K562 (cell line): ENCODE measurements around the gene FKBP3. TPM values are rescaled to one million over a fixed set of nuclear protein-coding genes. Genes with fewer than 3 reads are reported as not detected.

Experiments used
- ATF3 ChIP-seq, 2 experiments: fragments of 450-650 bp in 1 of 2; sonication (generic) in 1 of 2; formaldehyde crosslinking in 1 of 2; IDR thresholded peaks in 1 of 2; conservative IDR thresholded peaks in 1 of 2; 2 replicates each; pipeline versions ENCODE4 v1.6.1 to v1.8.1; 2016 to 2023; ENCODE audit warnings: mild to moderate bottlenecking in 2 of 2, moderate library complexity in 2 of 2, inconsistent platforms in 1 of 2, missing genetic modification reagents in 1 of 2
- CBX3 ChIP-seq, 2 experiments: IDR thresholded peaks; 1 replicate in 1 of 2; 2 replicates in 1 of 2; pipeline ENCODE4 v1.6.1; 2012; ENCODE audit warnings: inconsistent platforms in 2 of 2, low read length in 2 of 2, borderline replicate concordance in 1 of 2, control low read depth in 1 of 2
- CTBP1 ChIP-seq: fragments of 450-650 bp; IDR thresholded peaks from 2 replicates; pipeline ENCODE4 v1.6.1; 2016; ENCODE audit warnings: borderline replicate concordance
- E2F6 ChIP-seq, 2 experiments: IDR thresholded peaks; 2 replicates each; pipeline ENCODE4 v1.6.1; 2011; ENCODE audit warnings: borderline replicate concordance in 1 of 2, control low read depth in 1 of 2, low read depth in 1 of 2, low read length in 1 of 2, mild to moderate bottlenecking in 1 of 2, mixed read lengths in 1 of 2, moderate library complexity in 1 of 2; ENCODE audit not compliant: insufficient read depth in 1 of 2, insufficient read length in 1 of 2, poor library complexity in 1 of 2, severe bottlenecking in 1 of 2; ENCODE audit errors: extremely low read depth in 1 of 2
- FOXK2 ChIP-seq, 2 experiments: fragments of 450-650 bp; IDR thresholded peaks in 1 of 2; conservative IDR thresholded peaks in 1 of 2; 2 replicates each; pipeline ENCODE4 v1.6.1; 2016; ENCODE audit warnings: low read depth in 2 of 2, mild to moderate bottlenecking in 1 of 2
- GTF2A2 ChIP-seq: IDR thresholded peaks from 2 replicates; pipeline ENCODE4 v1.6.1; 2016; ENCODE audit warnings: mild to moderate bottlenecking, missing genetic modification characterization, missing compliant biosample characterization
- ILF3 ChIP-seq: fragments of 450-650 bp; IDR thresholded peaks from 2 replicates; pipeline ENCODE4 v1.6.1; 2018; ENCODE audit warnings: antibody characterized with exemption, mild to moderate bottlenecking, moderate library complexity, borderline replicate concordance
- LARP7 ChIP-seq: fragments of 450-650 bp; IDR thresholded peaks from 2 replicates; pipeline ENCODE4 v1.6.1; 2016
- NONO ChIP-seq, 2 experiments: fragments of 200-400 bp in 1 of 2; fragments of 450-650 bp in 1 of 2; formaldehyde crosslinking in 1 of 2; IDR thresholded peaks; 2 replicates each; pipeline ENCODE4 v1.6.1; 2017; ENCODE audit warnings: low read depth in 2 of 2, mild to moderate bottlenecking in 2 of 2, moderate library complexity in 2 of 2, low read length in 1 of 2
- NRF1 ChIP-seq, 2 experiments: fragments of 450-650 bp; IDR thresholded peaks in 1 of 2; conservative IDR thresholded peaks in 1 of 2; 2 replicates each; pipeline ENCODE4 v1.6.1; 2014; ENCODE audit warnings: mild to moderate bottlenecking in 2 of 2
- POLR2AphosphoS2 ChIP-seq: IDR thresholded peaks from 2 replicates; pipeline ENCODE4 v1.6.1; 2012; ENCODE audit warnings: low read length, improper control_type of control experiment
- RBM14 ChIP-seq: fragments of 200-400 bp; formaldehyde crosslinking; IDR thresholded peaks from 2 replicates; pipeline ENCODE4 v1.6.1; 2018; ENCODE audit warnings: low read depth, mild to moderate bottlenecking, low read length, moderate library complexity, borderline replicate concordance; ENCODE audit not compliant: insufficient read depth
- RBM25 ChIP-seq: fragments of 200-400 bp; formaldehyde crosslinking; IDR thresholded peaks from 2 replicates; pipeline ENCODE4 v1.6.1; 2018; ENCODE audit warnings: low read length, low read depth, moderate library complexity; ENCODE audit not compliant: severe bottlenecking
- RBM39 ChIP-seq: fragments of 200-400 bp; formaldehyde crosslinking; optimal IDR thresholded peaks from 2 replicates; pipeline ENCODE3; 2018; ENCODE audit warnings: low read depth, low read length
- SIN3B ChIP-seq: fragments of 450-650 bp; IDR thresholded peaks from 2 replicates; pipeline ENCODE4 v1.6.1; 2017; ENCODE audit warnings: low read depth, mild to moderate bottlenecking, moderate library complexity
- TCF7L2 ChIP-seq: fragments of 150-350 bp; IDR thresholded peaks from 2 replicates; pipeline ENCODE4 v1.6.1; 2016; ENCODE audit warnings: low read depth, mild to moderate bottlenecking, low read length, moderate library complexity
- VEZF1 ChIP-seq: fragments of 200-800 bp; sonication (Bioruptor generic); IDR thresholded peaks from 2 replicates; pipeline ENCODE4 v1.6.1; 2017; ENCODE audit warnings: missing genetic modification characterization, missing compliant biosample characterization
- polyA plus RNA-seq, 8 experiments: library from polyadenylated mRNA; depleted of rRNA in 4 of 8; stranded (reverse) in 5 of 8; unstranded in 3 of 8; fragments of >200 nt; fragmentation: Nextera tagmentation in 2 of 8; fragmentation: Illumina TruSeq in 1 of 8; extraction: Ambion mirVana in 2 of 8; extraction: Trizol in 1 of 8; gene quantifications; 2 replicates each; pipeline versions ENCODE4 v1.2.1 to v1.2.3, GENCODE V29; 2011 to 2014; ENCODE audit warnings: inconsistent platforms in 1 of 8, missing spikeins in 1 of 8
- total RNA-seq, 7 experiments: library from RNA; depleted of rRNA in 6 of 7; stranded (reverse); fragments of >200 nt in 6 of 7; fragmentation: Illumina TruSeq in 2 of 7; extraction: Trizol in 2 of 7; gene quantifications; 2 replicates each; pipeline versions ENCODE4 v1.2.1 to v1.2.3, GENCODE V29; 2011 to 2021; ENCODE audit warnings: low replicate concordance in 1 of 7
- TF ChIP-seq, protein P1 (sequence below), 2 experiments: fragments of 450-650 bp in 1 of 2; IDR thresholded peaks; 2 replicates each; pipeline ENCODE4 v1.6.1; 2011 to 2017; ENCODE audit warnings: low read depth in 2 of 2, antibody characterized with exemption in 1 of 2, borderline replicate concordance in 1 of 2, low read length in 1 of 2, mild to moderate bottlenecking in 1 of 2, mixed read lengths in 1 of 2; ENCODE audit not compliant: control insufficient read depth in 1 of 2

Gene FKBP3
- total and polyA plus RNA-seq, 9 of the 15 experiments (the other 6 are each of a cell fraction or from before 2014, with no cell fraction given) = 43.6 to 107 (median 65.2) TPM

- 0 out of 2 replicates have a peak, but pooled peaks have one; percentile 17 for TF ChIP-seq ATF3 (IDR thresholded peaks at IDR 0.05)
- TF ChIP-seq ATF3 (CRISPR knock-in tag; conservative IDR thresholded peaks at IDR 0.05) = no peak
- TF ChIP-seq, protein P1, sequence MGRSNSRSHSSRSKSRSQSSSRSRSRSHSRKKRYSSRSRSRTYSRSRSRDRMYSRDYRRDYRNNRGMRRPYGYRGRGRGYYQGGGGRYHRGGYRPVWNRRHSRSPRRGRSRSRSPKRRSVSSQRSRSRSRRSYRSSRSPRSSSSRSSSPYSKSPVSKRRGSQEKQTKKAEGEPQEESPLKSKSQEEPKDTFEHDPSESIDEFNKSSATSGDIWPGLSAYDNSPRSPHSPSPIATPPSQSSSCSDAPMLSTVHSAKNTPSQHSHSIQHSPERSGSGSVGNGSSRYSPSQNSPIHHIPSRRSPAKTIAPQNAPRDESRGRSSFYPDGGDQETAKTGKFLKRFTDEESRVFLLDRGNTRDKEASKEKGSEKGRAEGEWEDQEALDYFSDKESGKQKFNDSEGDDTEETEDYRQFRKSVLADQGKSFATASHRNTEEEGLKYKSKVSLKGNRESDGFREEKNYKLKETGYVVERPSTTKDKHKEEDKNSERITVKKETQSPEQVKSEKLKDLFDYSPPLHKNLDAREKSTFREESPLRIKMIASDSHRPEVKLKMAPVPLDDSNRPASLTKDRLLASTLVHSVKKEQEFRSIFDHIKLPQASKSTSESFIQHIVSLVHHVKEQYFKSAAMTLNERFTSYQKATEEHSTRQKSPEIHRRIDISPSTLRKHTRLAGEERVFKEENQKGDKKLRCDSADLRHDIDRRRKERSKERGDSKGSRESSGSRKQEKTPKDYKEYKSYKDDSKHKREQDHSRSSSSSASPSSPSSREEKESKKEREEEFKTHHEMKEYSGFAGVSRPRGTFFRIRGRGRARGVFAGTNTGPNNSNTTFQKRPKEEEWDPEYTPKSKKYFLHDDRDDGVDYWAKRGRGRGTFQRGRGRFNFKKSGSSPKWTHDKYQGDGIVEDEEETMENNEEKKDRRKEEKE (IDR thresholded peaks at IDR 0.05; ENCODE audit: borderline replicate concordance in 1 of 2, control insufficient read depth in 1 of 2, low read depth in 2 of 2, low read length in 1 of 2) = peak in 1 of 2 experiments; percentile 95; a peak in 2 of 4 replicates
- peak; percentile 17 to 41 for TF ChIP-seq E2F6 (IDR thresholded peaks at IDR 0.05; ENCODE audit: borderline replicate concordance in 1 of 2, extremely low read depth in 1 of 2, insufficient read depth in 1 of 2, insufficient read length in 1 of 2, low read depth in 1 of 2, low read length in 1 of 2, poor library complexity in 1 of 2, severe bottlenecking in 1 of 2)
- peak; percentile 75 for TF ChIP-seq VEZF1 (CRISPR knock-in tag)
- TF ChIP-seq LARP7 = no peak
- TF ChIP-seq SIN3B = peak; percentile 59
- peak; percentile 86 for TF ChIP-seq TCF7L2
- TF ChIP-seq RBM14 = no peak
- TF ChIP-seq CBX3 (IDR thresholded peaks at IDR 0.05; ENCODE audit: borderline replicate concordance in 1 of 2, low read length in 2 of 2) = no peak
- no peak for TF ChIP-seq POLR2AphosphoS2
- peak in 1 of 2 experiments; percentile 99; a peak in 2 of 4 replicates for TF ChIP-seq FOXK2 (conservative IDR thresholded peaks at IDR 0.05 in 1 of 2, IDR thresholded peaks at IDR 0.05 in 1 of 2; ENCODE audit: low read depth in 2 of 2)
- no peak for TF ChIP-seq RBM39
- peak; percentile 65 to 72 for TF ChIP-seq NRF1 (conservative IDR thresholded peaks at IDR 0.05 in 1 of 2, IDR thresholded peaks at IDR 0.05 in 1 of 2)
- TF ChIP-seq RBM25 = peak; percentile 62
- TF ChIP-seq ILF3 = no peak
- TF ChIP-seq GTF2A2 (tag) = 0 out of 2 replicates have a peak, but pooled peaks have one; percentile 44
- TF ChIP-seq CTBP1 = 0 out of 2 replicates have a peak, but pooled peaks have one; percentile 56
- peak in 1 of 2 experiments; percentile 99; a peak in 2 of 4 replicates for TF ChIP-seq NONO (IDR thresholded peaks at IDR 0.05; ENCODE audit: low read depth in 2 of 2, low read length in 1 of 2)
These were observed at the start of gene FKBP3 (continued) for GRCh38 chr14:45134051-45134958.
